Gastrocnemius medialis (tissue), 4 donors: ENCODE results near the gene ADIRF.
"Not testable (repeated sequence)": the region's sequence is repeated elsewhere in the genome, so short reads cannot be mapped to it uniquely, and the experiment has no call there.

Experiments used
- CTCF ChIP-seq, 5 experiments: fragments of 450-650 bp in 3 of 5; fragments of 200-600 bp in 2 of 5; sonication (generic) in 2 of 5; IDR thresholded peaks in 4 of 5; conservative IDR thresholded peaks in 1 of 5; 1 replicate in 4 of 5; 2 replicates in 1 of 5; pipeline ENCODE4 v1.5.1; 2016 to 2019; ENCODE audit warnings: antibody characterized with exemption in 5 of 5, mild to moderate bottlenecking in 3 of 5, moderate library complexity in 3 of 5
- POLR2A ChIP-seq, 2 donors: fragments of 450-650 bp; IDR thresholded peaks; one replicate each; pipeline ENCODE4 v1.6.1; 2017; ENCODE audit warnings: antibody characterized with exemption in 2 of 2, mild to moderate bottlenecking in 2 of 2, moderate library complexity in 2 of 2

GRCh38 chr10:86940076-86940475 is 28.2 kb upstream of the ADIRF start:
- TF ChIP-seq POLR2A (IDR thresholded peaks at IDR 0.05); CTCF (IDR thresholded peaks at IDR 0.05 in 4 of 5, conservative IDR thresholded peaks at IDR 0.05 in 1 of 5): not testable (repeated sequence)
